Measurements from ENCODE around the gene DIS3L2.

DIS3L2 gene

DNA sequence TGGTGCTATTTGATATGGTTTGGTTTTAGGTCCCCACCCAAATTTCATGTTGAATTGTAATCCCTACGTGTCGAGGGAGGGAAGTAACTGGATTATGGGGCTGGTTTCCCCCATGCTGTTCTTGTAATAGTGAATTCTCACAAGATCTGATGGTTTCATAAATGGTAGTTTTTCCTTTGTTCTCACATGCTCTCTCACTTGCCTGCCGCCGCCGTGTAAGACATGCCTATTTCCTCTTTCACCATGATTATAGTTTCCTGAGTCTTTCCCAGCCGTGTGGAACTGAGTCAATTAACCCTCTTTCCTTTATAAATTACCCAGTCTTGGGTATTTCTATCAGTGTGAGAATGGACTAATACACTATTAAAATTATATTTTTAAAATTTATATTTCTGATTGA lies 7.3 kb downstream of the DIS3L2 start:
- Histone ChIP-seq H3K4me2 (ENCODE audit: low read depth, low read length, poor library complexity, severe bottlenecking) (no peak overlapping the region), H3K27me3 (ENCODE audit: insufficient read depth, low read length, poor library complexity, severe bottlenecking) (no peaks in the 10 kb centered on the region), H3K9me2 (replicated peaks; ENCODE audit: low read depth, low read length) (no peaks in the 10 kb centered on the region), H3F3A (ENCODE audit: low read depth) (no peaks in the 10 kb centered on the region), H3K9ac (ENCODE audit: low read depth, low read length, poor library complexity, severe bottlenecking) (no peak overlapping the region), H4K20me1 (ENCODE audit: insufficient read depth, low read length, poor library complexity, severe bottlenecking) (peaks cover 5% of the 10 kb centered on the region), H3K9me3 (ENCODE audit: insufficient read depth, low read depth, low read length) (peaks cover 7% of the 10 kb centered on the region; the same call in 1 of the 2 replicates), H2AFZ (ENCODE audit: low read length) (no peak overlapping the region), H3K4me3 (ENCODE audit: low read length, poor library complexity, severe bottlenecking) (no peak overlapping the region), H3K4me1 (ENCODE audit: insufficient read depth, low read length, poor library complexity, severe bottlenecking) (peaks cover 23% of the 10 kb centered on the region), H3K79me2 (ENCODE audit: insufficient read depth, low read length) (peaks cover 33% of the 10 kb centered on the region), H3K36me3 (ENCODE audit: insufficient read depth, low read length) (no peaks in the 10 kb centered on the region)
- TF ChIP-seq, protein P1, sequence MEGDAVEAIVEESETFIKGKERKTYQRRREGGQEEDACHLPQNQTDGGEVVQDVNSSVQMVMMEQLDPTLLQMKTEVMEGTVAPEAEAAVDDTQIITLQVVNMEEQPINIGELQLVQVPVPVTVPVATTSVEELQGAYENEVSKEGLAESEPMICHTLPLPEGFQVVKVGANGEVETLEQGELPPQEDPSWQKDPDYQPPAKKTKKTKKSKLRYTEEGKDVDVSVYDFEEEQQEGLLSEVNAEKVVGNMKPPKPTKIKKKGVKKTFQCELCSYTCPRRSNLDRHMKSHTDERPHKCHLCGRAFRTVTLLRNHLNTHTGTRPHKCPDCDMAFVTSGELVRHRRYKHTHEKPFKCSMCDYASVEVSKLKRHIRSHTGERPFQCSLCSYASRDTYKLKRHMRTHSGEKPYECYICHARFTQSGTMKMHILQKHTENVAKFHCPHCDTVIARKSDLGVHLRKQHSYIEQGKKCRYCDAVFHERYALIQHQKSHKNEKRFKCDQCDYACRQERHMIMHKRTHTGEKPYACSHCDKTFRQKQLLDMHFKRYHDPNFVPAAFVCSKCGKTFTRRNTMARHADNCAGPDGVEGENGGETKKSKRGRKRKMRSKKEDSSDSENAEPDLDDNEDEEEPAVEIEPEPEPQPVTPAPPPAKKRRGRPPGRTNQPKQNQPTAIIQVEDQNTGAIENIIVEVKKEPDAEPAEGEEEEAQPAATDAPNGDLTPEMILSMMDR (conservative IDR thresholded peaks at IDR 0.05; ENCODE audit: low read length), result no peak
- TF ChIP-seq EZH2phosphoT487 (IDR thresholded peaks at IDR 0.05; ENCODE audit: borderline replicate concordance), result no peak

GRCh38 chr2:231970461-231970860 lies 8.9 kb downstream of the DIS3L2 start:
- Histone ChIP-seq H3K79me2 (ENCODE audit: insufficient read depth, low read length) (peaks cover 33% of the 10 kb centered on the region), H3K9me2 (replicated peaks; ENCODE audit: low read depth, low read length) (no peaks in the 10 kb centered on the region), H3F3A (ENCODE audit: low read depth) (no peaks in the 10 kb centered on the region), H3K36me3 (ENCODE audit: insufficient read depth, low read length) (no peaks in the 10 kb centered on the region), H3K4me3 (ENCODE audit: low read length, poor library complexity, severe bottlenecking) (no peak overlapping the region), H4K20me1 (ENCODE audit: insufficient read depth, low read length, poor library complexity, severe bottlenecking) (peaks cover 5% of the 10 kb centered on the region), H3K9ac (ENCODE audit: low read depth, low read length, poor library complexity, severe bottlenecking) (no peak overlapping the region), H2AFZ (ENCODE audit: low read length) (no peak overlapping the region), H3K27me3 (ENCODE audit: insufficient read depth, low read length, poor library complexity, severe bottlenecking) (no peaks in the 10 kb centered on the region), H3K9me3 (ENCODE audit: insufficient read depth, low read depth, low read length) (peaks cover 7% of the 10 kb centered on the region; the same call in 1 of the 2 replicates), H3K4me2 (ENCODE audit: low read depth, low read length, poor library complexity, severe bottlenecking) (no peak overlapping the region), H3K4me1 (ENCODE audit: insufficient read depth, low read length, poor library complexity, severe bottlenecking) (peaks cover 10% of the 10 kb centered on the region)
- no peak for TF ChIP-seq EZH2phosphoT487 (IDR thresholded peaks at IDR 0.05; ENCODE audit: borderline replicate concordance)
- TF ChIP-seq, protein P1 (conservative IDR thresholded peaks at IDR 0.05; ENCODE audit: low read length), result no peak

DNA sequence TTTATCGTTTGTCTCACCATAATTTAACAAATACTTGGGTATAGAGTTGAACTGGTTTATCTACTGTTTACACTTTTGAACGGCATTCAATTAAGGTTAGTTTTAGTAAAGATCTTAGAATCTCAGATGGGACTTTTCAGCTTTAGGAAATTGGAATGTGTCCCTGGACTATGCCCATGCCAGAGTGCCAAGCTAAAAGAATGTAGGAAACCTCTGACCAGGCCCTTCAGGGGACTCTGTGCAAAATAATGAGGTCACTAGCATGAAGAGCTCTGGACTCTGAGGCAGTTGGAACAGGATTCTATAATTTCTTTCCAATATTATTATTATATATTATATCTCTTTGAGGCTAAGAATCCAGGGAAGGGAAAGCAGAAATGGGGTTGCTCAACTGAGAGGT lies 13.5 kb downstream of the DIS3L2 start:
- H4K20me1 ChIP-seq (ENCODE audit: insufficient read depth, low read length, poor library complexity, severe bottlenecking), result no peaks in the 10 kb centered on the region
- no peaks in the 10 kb centered on the region for H3K36me3 ChIP-seq (ENCODE audit: insufficient read depth, low read length)
- TF ChIP-seq EZH2phosphoT487 (IDR thresholded peaks at IDR 0.05; ENCODE audit: borderline replicate concordance), result no peak
- TF ChIP-seq, protein P1 (conservative IDR thresholded peaks at IDR 0.05; ENCODE audit: low read length), result no peak
- H3F3A ChIP-seq (ENCODE audit: low read depth), result no peaks in the 10 kb centered on the region
- no peak overlapping the region for H3K9ac ChIP-seq (ENCODE audit: low read depth, low read length, poor library complexity, severe bottlenecking)
- no peaks in the 10 kb centered on the region for H3K9me3 ChIP-seq (ENCODE audit: insufficient read depth, low read depth, low read length)
- H3K4me3 ChIP-seq (ENCODE audit: low read length, poor library complexity, severe bottlenecking), result no peak overlapping the region
- no peaks in the 10 kb centered on the region for H3K27me3 ChIP-seq (ENCODE audit: insufficient read depth, low read length, poor library complexity, severe bottlenecking)
- H3K4me2 ChIP-seq (ENCODE audit: low read depth, low read length, poor library complexity, severe bottlenecking), result no peak overlapping the region
- no peaks in the 10 kb centered on the region for H3K4me1 ChIP-seq (ENCODE audit: insufficient read depth, low read length, poor library complexity, severe bottlenecking)
- peaks cover 5% of the 10 kb centered on the region for H3K79me2 ChIP-seq (ENCODE audit: insufficient read depth, low read length)
- H2AFZ ChIP-seq (ENCODE audit: low read length), result no peak overlapping the region
- H3K9me2 ChIP-seq (replicated peaks; ENCODE audit: low read depth, low read length), result no peaks in the 10 kb centered on the region
